ENCODE measurements around the gene LRBA. TPM values are rescaled to one million over a fixed set of nuclear protein-coding genes. Genes with fewer than 3 reads are reported as not detected.

Gene LRBA
- total and polyA plus RNA-seq, 2 donors (not counting 3 experiments of a cell fraction or from before 2014, with no cell fraction given), result 18.0 to 35.1 TPM

- Histone ChIP-seq H3K4me3 (replicated peaks in 1 of 3; ENCODE audit: insufficient read depth in 1 of 3, low read depth in 1 of 3, low read length in 3 of 3) (no peak overlapping the region), H3K9me3 (replicated peaks; ENCODE audit: control insufficient read depth, insufficient read depth, low read length) (no peaks in the 10 kb centered on the region), H3K27ac (ENCODE audit: insufficient read depth, low read depth, low read length) (no peak overlapping the region), H3K9ac (replicated peaks; ENCODE audit: extremely low read depth, insufficient read depth, low read length) (no peak overlapping the region), H3K4me2 (ENCODE audit: insufficient read depth, low read length) (no peak overlapping the region), H3K4me1 (ENCODE audit: control insufficient read depth, extremely low read depth, insufficient read depth, low read length) (no peaks in the 10 kb centered on the region), H3K36me3 (ENCODE audit: control insufficient read depth in 2 of 2, extremely low read depth in 1 of 2, insufficient read depth in 2 of 2, low read length in 2 of 2) (no peaks in the 10 kb centered on the region), H2AFZ (ENCODE audit: low read depth, low read length) (no peak overlapping the region), H3K9me1 (replicated peaks; ENCODE audit: control insufficient read depth, extremely low read depth, insufficient read depth, low read length) (no peaks in the 10 kb centered on the region), H4K20me1 (replicated peaks; ENCODE audit: control insufficient read depth, extremely low read depth, insufficient read depth, low read length) (no peaks in the 10 kb centered on the region), H3K79me2 (ENCODE audit: control insufficient read depth, insufficient read depth, low read length) (no peaks in the 10 kb centered on the region), H3K27me3 (ENCODE audit: control insufficient read depth in 2 of 2, insufficient read depth in 2 of 2, low read length in 2 of 2) (no peaks in the 10 kb centered on the region)
- CTCF ChIA-PET, result no interaction called here
- DNase-seq (ENCODE audit: low read depth, low spot score), result no peak
- intact Hi-C loops (cut with micrococcal nuclease) (no loop called here), dilution Hi-C loops (cut with MboI; ENCODE audit: extremely low pct_ligation_motif_present, low sequenced_read_pairs) (no loop called here)
- BruUV-seq (replicated peaks), result no TSS peak
- no peak for TF ChIP-seq FOS (IDR thresholded peaks at IDR 0.05; ENCODE audit: borderline replicate concordance, insufficient read depth, low read length)
- no peak for FAIRE-seq
- POLR2A ChIA-PET, result no interaction called here
Observed at GRCh38 chr4:150679765-150680343, 335.2 kb downstream of the LRBA start.

- Histone ChIP-seq H3K27ac (ENCODE audit: insufficient read depth, low read depth, low read length) (no peak overlapping the region), H3K4me3 (replicated peaks in 1 of 3; ENCODE audit: insufficient read depth in 1 of 3, low read depth in 1 of 3, low read length in 3 of 3) (no peak overlapping the region), H3K4me1 (ENCODE audit: control insufficient read depth, extremely low read depth, insufficient read depth, low read length) (no peaks in the 10 kb centered on the region), H3K27me3 (ENCODE audit: control insufficient read depth in 2 of 2, insufficient read depth in 2 of 2, low read length in 2 of 2) (no peaks in the 10 kb centered on the region), H3K79me2 (ENCODE audit: control insufficient read depth, insufficient read depth, low read length) (no peaks in the 10 kb centered on the region), H3K9ac (replicated peaks; ENCODE audit: extremely low read depth, insufficient read depth, low read length) (no peak overlapping the region), H3K36me3 (ENCODE audit: control insufficient read depth in 2 of 2, extremely low read depth in 1 of 2, insufficient read depth in 2 of 2, low read length in 2 of 2) (no peaks in the 10 kb centered on the region), H2AFZ (ENCODE audit: low read depth, low read length) (no peak overlapping the region), H4K20me1 (replicated peaks; ENCODE audit: control insufficient read depth, extremely low read depth, insufficient read depth, low read length) (no peaks in the 10 kb centered on the region), H3K9me3 (replicated peaks; ENCODE audit: control insufficient read depth, insufficient read depth, low read length) (no peaks in the 10 kb centered on the region), H3K9me1 (replicated peaks; ENCODE audit: control insufficient read depth, extremely low read depth, insufficient read depth, low read length) (no peaks in the 10 kb centered on the region), H3K4me2 (ENCODE audit: insufficient read depth, low read length) (no peak overlapping the region)
- intact Hi-C loops (cut with micrococcal nuclease) (no loop called here), dilution Hi-C loops (cut with MboI; ENCODE audit: extremely low pct_ligation_motif_present, low sequenced_read_pairs) (no loop called here)
- DNase-seq (ENCODE audit: low read depth, low spot score), result no peak
- no peak for TF ChIP-seq MAX (IDR thresholded peaks at IDR 0.05; ENCODE audit: insufficient read depth, insufficient read length)
- TF ChIP-seq EZH2 (IDR thresholded peaks at IDR 0.05; ENCODE audit: borderline replicate concordance, low read depth, low read length, severe bottlenecking), result no peak
- no peak for TF ChIP-seq MYC (IDR thresholded peaks at IDR 0.05; ENCODE audit: low read depth, low read length)
- TF ChIP-seq JUN (IDR thresholded peaks at IDR 0.05; ENCODE audit: borderline replicate concordance, insufficient read depth, insufficient read length, low read depth), result no peak
- TF ChIP-seq GATA2 (IDR thresholded peaks at IDR 0.05; ENCODE audit: insufficient read depth, insufficient read length, low read depth, low read length), result no peak
- no peak for TF ChIP-seq FOS (IDR thresholded peaks at IDR 0.05; ENCODE audit: borderline replicate concordance, insufficient read depth, low read length)
- no peak for TF ChIP-seq POLR2A (IDR thresholded peaks at IDR 0.05; ENCODE audit: low read depth, low read length)
- TF ChIP-seq POLR2AphosphoS5 (IDR thresholded peaks at IDR 0.05; ENCODE audit: insufficient read depth, low read depth, low read length), result no peak
- no peak for TF ChIP-seq CTCF (IDR thresholded peaks at IDR 0.05; ENCODE audit: extremely low read depth in 1 of 2, insufficient read depth in 1 of 2, low read depth in 1 of 2, low read length in 2 of 2)
- BruUV-seq (replicated peaks), result no TSS peak
- no peak for FAIRE-seq
- CTCF ChIA-PET, result no interaction called here
- POLR2A ChIA-PET, result no interaction called here
Observed at GRCh38 chr4:150679018-150679764, 335.9 kb downstream of the LRBA start.
